ENCODE measurements around the gene CD82.
A peak's percentile ranks its signal among the peaks of the same experiment; 100 is the strongest.
"Not testable (repeated sequence)": the region's sequence is repeated elsewhere in the genome, so short reads cannot be mapped to it uniquely, and the experiment has no call there.

The CD82 gene

GRCh38 chr11:44632466-44633123, 67.1 kb downstream of the CD82 start:
- no peak for DNase-seq (ENCODE audit: low spot score)

DNA sequence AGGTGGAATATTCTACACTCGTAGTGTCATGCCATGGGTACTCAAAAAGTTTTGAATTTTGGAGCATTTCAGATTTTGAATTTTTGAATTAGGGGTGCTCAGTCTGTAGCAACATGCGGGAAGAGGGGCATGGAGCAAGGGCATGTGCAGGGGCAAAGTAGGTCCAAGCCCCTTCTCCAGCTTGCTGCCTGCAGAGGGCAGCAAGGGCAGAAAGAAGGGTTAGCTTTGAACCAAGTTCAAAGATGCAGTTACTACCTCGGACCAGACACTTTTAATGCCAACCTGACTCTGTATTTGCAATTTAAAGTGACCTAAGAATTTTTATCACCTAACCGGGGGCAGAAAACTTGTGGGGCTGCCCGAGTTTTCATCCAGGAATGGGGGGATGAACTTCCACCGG, 68.2 kb downstream of the CD82 start:
- DNase-seq (ENCODE audit: low spot score): no peak

DNA sequence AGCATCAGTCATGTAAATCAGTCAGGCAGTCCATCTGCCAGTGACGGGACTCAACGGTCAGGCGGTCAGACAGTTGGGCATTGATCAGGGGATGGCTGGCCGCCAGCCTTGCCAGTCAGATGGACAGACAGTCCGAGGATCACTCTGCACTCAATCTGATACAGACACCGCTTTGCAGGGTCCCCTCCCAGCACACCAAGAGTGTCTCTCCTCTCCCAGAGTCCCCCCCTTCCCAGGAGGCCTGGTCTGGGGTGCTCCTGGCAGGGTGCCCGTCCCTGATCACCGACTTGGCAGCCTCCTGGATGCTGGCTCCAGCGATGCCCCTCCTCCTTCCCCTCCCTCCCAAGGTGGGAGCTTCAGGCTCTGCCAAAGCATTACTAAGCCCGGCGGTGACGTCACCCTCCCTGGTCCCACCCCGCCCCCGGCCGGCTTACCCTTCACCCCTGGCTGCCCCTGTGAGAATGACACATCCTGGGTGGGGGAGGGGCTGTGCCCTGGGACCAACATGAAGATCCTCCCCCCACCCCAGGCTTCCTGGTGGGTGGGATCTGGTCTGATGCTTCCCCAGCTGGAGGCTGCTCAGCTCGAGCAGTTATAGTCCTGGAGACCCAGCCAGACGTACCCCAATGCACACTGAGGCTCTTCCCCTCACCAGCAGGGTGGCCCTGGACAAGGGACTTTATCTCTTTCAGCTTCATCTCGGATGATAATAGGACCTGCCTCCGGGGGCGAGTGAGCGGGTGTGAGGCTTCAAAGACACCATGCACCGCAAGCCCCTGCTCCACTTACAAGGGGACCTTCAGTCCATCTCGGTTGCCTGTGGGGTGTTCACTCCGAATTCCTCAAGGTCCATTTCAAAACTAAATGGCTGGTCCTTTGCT, 69.2 kb downstream of the CD82 start:
- peak; percentile 48 for DNase-seq (ENCODE audit: low spot score)

DNA sequence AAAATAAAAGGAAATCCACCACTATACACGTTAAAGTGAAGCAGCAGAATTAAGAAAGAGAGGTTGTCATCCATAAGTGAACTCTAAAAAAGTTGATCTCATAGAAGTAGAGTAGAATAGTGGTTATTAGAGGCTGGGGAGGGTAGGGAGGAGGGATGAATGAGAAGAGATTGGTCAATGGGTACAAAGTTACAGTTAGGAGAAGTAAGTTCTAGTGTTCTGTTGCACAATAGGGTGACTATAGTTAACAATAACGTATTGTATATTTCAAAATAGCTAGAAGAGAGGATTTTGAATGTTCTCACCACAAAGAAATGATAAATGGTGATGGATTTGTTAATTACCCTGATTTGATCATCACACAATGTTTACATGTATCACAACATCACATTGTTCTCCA, 72.0 kb downstream of the CD82 start:
- DNase-seq (ENCODE audit: low spot score): no peak

DNA sequence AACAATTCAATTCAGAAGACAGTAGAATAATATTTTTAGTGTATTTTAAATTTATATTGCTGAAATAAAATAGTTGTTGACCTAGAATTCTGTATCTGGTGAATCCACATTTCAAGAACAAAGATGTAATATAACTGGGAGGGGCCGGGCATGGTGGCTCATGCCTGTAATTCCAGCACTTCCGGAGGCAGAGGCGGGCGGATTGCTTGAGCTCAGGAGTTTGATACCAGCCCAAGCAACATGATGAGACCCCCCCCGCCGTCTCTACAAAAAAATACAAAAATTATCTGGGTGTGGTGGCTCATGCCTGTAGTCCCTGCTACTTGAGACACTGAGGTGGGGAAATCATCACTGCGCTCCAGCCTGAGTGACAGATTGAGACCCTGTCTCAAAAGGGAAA, 72.6 kb downstream of the CD82 start:
- no peak for DNase-seq (ENCODE audit: low spot score)

DNA sequence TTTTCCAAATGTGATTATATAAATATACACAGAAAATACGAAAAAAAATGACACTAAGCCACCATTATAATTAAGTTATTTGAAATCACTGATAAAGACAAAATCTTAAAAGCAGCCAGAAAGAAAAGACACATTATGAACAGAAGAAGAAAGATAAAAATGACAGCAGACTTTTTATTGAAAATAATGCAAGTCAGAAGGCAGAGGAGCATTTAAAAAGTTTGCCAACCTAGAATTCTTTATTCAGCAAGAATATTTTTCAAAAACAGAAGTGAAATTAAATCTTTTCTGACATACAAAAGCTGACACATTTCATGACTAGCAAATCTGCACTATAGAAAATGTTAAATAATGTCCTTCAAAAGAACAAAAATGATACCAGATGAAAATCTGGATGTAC, 77.8 kb downstream of the CD82 start:
- DNase-seq (ENCODE audit: low spot score): no peak

DNA sequence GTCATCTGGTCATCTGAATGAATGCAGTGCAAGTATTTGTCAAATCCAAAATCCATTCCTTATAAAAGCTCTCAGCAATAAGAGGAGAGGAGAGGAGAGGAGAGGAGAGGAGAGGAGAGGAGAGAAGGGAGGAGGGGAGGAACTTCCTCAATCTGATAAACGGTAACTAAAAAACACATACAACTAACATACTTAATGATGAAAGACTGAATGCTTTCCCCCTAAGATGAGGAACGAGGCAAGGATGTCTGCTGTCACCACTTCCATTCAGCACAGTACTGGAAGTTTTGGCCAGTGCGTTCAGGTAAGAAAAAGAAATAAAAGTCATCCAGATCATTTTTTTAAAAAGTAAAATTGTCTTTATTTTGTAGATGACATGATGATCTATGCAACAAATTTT, 80.4 kb downstream of the CD82 start:
- no peak for DNase-seq (ENCODE audit: low spot score)

- DNase-seq (ENCODE audit: low spot score): peak; percentile 52
Observed at GRCh38 chr11:44647255-44647955, 81.9 kb downstream of the CD82 start.

DNA sequence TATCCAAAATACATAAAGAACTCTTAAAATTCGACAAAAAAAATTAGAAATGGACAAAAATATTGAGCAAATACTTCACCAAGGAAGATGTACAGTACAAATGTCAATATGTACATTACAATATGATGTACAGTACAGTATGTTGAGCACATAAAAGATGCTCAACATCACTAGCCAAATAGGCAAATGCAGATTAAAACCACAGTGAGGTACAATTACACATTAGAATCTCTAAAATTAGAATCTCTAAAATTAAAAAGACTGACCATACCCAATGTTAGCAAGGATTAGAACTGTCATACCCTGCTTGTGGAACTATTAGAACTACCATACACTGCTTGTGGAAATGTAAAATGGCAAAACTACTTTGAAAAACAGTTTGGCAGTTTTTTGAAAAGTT, 82.6 kb downstream of the CD82 start:
- DNase-seq (ENCODE audit: low spot score): no peak

GRCh38 chr11:44651535-44652155, 86.2 kb downstream of the CD82 start:
- DNase-seq (ENCODE audit: low spot score): no peak

DNA sequence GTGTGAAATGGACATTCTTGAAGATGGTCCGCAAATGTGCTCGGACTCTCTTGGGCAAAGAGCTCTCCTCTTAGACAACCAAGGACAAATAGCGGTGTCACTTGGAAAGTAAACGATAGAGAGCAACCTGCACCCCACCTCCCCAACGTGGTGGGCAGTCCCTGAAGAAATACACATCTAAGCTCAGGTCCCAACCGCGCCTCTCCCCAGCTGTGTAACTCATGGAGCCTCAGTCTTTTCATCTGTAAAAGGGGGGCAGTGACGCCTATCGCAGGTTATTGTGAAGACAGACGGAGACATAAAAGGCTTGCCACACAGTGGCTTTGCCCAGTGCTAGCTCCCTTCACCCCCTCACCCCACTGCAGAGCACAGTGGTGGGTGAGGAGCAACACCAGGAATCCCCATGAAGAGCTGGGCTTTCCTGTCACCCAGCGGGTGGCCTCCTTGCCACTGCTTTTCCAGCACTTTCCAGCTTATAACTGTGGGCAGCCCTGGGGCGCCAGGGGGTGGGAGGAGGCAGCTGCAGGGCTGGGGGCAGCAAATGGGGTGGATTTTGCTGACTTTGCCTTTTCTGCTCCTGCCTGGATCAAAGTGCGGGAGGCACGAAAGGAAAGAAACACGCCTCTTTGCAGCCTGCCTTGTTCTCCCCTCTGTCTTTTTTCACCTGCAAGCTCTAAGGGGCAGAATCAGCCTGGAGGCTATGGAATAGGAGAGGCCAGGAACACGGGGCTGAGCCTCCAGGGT, 87.6 kb downstream of the CD82 start:
- no peak for DNase-seq (ENCODE audit: low spot score)

GRCh38 chr11:44654057-44654456, 88.6 kb downstream of the CD82 start:
- no peak for DNase-seq (ENCODE audit: low spot score)

GRCh38 chr11:44654596-44654995, 89.1 kb downstream of the CD82 start:
- DNase-seq (ENCODE audit: low spot score): no peak

- no peak for DNase-seq (ENCODE audit: low spot score)
Observed at GRCh38 chr11:44657836-44658505, 92.5 kb downstream of the CD82 start.

DNA sequence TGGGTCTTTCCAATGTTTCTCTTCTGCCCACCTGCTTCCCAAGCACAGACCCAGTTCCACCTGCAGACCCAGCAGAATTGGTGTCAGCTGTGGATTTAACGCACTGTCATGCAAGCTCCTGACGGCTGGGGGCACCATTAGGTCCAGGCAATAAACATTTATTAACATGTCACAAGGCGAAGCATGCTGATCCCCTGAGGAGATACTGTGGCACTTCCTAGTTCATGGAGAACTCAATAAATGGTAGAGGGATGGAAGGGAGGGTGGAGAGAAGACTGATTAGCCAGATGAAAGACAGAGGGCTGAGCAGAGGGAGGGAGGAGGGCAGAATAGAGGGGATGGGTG, 93.0 kb downstream of the CD82 start:
- peak; percentile 33 for DNase-seq (ENCODE audit: low spot score)

- no peak for DNase-seq (ENCODE audit: low spot score)
Observed at GRCh38 chr11:44659641-44660040, 94.2 kb downstream of the CD82 start.

DNA sequence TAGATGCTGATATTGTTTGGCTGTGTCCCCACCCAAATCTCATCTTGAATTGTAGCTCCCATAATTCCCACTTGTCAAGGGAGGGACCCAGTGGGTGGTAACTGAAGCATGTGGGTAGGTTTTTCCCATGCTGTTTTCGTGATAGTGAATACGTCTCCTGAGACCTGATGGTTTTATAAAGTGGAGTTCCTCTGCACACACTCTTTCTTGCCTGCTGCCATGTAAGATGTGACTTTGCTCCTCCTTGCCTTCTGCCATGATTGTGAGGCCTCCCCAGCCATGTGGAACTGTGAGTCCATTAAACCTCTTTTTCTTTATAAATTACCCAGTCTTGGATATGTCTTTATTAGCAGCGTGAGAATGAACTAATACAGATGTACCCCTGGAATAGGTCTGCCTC, 95.1 kb downstream of the CD82 start:
- DNase-seq (ENCODE audit: low spot score): not testable (repeated sequence)

GRCh38 chr11:44661311-44661717, 95.9 kb downstream of the CD82 start:
- DNase-seq (ENCODE audit: low spot score): no peak

Measured in SW480 (cell line).